Left lung (tissue), 10 donors: Measurements from ENCODE around the gene LMO2. TPM values are rescaled to one million over a fixed set of nuclear protein-coding genes. Genes with fewer than 3 reads are reported as not detected.

Experiments used
- ATAC-seq: fragments of 200-7000 bp; cut with Tn5 transposase; one replicate; pipeline ENCODE4 v1.9.1; 2020; ENCODE audit warnings: moderate library complexity
- DNase-seq, 4 donors: peaks; one replicate each; pipeline ENCODE4 v3.0.0-alpha.2; 2013 to 2020
- H3K27ac ChIP-seq, 2 donors: fragments of 200-600 bp; sonication (generic) in 1 of 2; one replicate each; pipeline versions ENCODE4 v1.5.0 to v1.8.0; 2020 to 2021
- H3K27me3 ChIP-seq, 2 donors: fragments of 200-600 bp; sonication (generic) in 1 of 2; one replicate each; pipeline versions ENCODE4 v1.5.0 to v1.8.0; 2020 to 2021
- H3K36me3 ChIP-seq, 2 donors: fragments of 200-600 bp; sonication (generic) in 1 of 2; one replicate each; pipeline versions ENCODE4 v1.5.0 to v1.8.0; 2020 to 2021
- H3K4me1 ChIP-seq, 2 donors: fragments of 200-600 bp; one replicate each; pipeline ENCODE4 v1.8.0; 2021
- H3K4me3 ChIP-seq, 2 donors: fragments of 200-600 bp; sonication (generic) in 1 of 2; one replicate each; pipeline versions ENCODE4 v1.5.0 to v1.8.0; 2020 to 2021; ENCODE audit warnings: mild to moderate bottlenecking in 1 of 2
- H3K9me3 ChIP-seq, 2 donors: fragments of 200-600 bp; sonication (generic) in 1 of 2; one replicate each; pipeline versions ENCODE4 v1.5.0 to v1.8.0; 2020 to 2021
- CTCF ChIP-seq, 2 donors: fragments of 200-600 bp; sonication (generic) in 1 of 2; IDR thresholded peaks; one replicate each; pipeline versions ENCODE4 v1.5.0 to v1.8.0; 2021; ENCODE audit warnings: antibody characterized with exemption in 2 of 2
- intact Hi-C, 2 donors: fragments of 100-400 bp; cut with DNase I; formaldehyde crosslinking; loops; one replicate each; pipeline versions ENCODE4 v1.11.2 to v1.14.2; 2022
- polyA plus RNA-seq, 6 donors: library from polyadenylated mRNA; unstranded; fragments of 120-200 nt; gene quantifications; one replicate each; pipeline ENCODE4 v1.2.1, GENCODE V29; 2013; ENCODE audit not compliant: insufficient read length in 6 of 6
- total RNA-seq, 2 donors: library from RNA; stranded (reverse); fragmentation: NEBNext Ultra II Directional; extraction: Animal tissue kit (Norgen Biotek cat#: 25700); gene quantifications; one replicate each; pipeline ENCODE4 v1.2.1, GENCODE V29; 2021
- donor health status: DM: no; HTN: yes; CAD: no.
- donor health status: DM: no; HTN: no; CAD: no.

Gene LMO2
- total and polyA plus RNA-seq, 8 donors: 27.8 to 48.3 (median 42.8) TPM

GRCh38 chr11:33861941-33862589, 29.8 kb downstream of the LMO2 start:
- H3K9me3 ChIP-seq: no peaks in the 10 kb centered on the region
- no peak overlapping the region for H3K27ac ChIP-seq
- no peak for ATAC-seq
- intact Hi-C loops: loop anchor here (5.0 to 10.0 kb wide), 2 partner anchors 93 to 115 kb away; no protein-coding TSS in a partner anchor
- H3K4me1 ChIP-seq: peaks cover 0 to 39% of the 10 kb centered on the region in 2 donors
- peaks cover 0 to 33% of the 10 kb centered on the region in 2 donors for H3K36me3 ChIP-seq
- peaks cover 0 to 9% of the 10 kb centered on the region in 2 donors for H3K27me3 ChIP-seq
- no peak overlapping the region for H3K4me3 ChIP-seq
- no peak for DNase-seq
- no peak for TF ChIP-seq CTCF (IDR thresholded peaks at IDR 0.05)

DNA sequence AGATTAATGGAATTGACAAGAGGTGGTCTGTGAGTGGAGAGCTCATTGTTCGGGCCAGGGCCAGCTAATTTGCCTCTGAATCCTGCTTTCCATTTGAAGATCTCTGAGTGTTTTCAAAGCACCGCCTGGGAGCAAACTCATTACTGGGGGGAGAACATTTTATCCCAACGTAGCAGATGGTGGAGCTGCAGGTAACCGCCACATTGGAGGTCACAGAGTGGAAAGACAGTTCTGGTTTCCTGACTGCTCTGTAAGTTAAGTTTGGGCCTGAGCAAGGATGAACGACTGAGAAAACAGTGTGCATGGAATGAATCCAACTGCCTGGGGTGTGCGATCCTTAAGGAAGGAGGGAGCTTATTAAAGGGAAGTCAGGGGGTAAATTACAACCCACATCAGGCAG, 30.5 kb downstream of the LMO2 start:
- Histone ChIP-seq H3K27me3 (peaks cover 0 to 9% of the 10 kb centered on the region in 2 donors), H3K27ac (no peak overlapping the region), H3K4me1 (peaks cover 0 to 39% of the 10 kb centered on the region in 2 donors), H3K4me3 (no peak overlapping the region), H3K9me3 (no peaks in the 10 kb centered on the region), H3K36me3 (peaks cover 0 to 39% of the 10 kb centered on the region in 2 donors)
- no peak for TF ChIP-seq CTCF (IDR thresholded peaks at IDR 0.05)
- intact Hi-C loops: loop anchor here (5.0 to 10.0 kb wide), 2 partner anchors 93 to 116 kb away; no protein-coding TSS in a partner anchor
- DNase-seq (no peak), ATAC-seq (no peak)

GRCh38 chr11:33860926-33861325, 30.9 kb downstream of the LMO2 start:
- H3K27ac ChIP-seq: no peak overlapping the region
- no peak for ATAC-seq
- H3K9me3 ChIP-seq: no peaks in the 10 kb centered on the region
- peaks cover 0 to 39% of the 10 kb centered on the region in 2 donors for H3K36me3 ChIP-seq
- intact Hi-C loops: loop anchor here (5.0 to 10.0 kb wide), 2 partner anchors 94 to 116 kb away; no protein-coding TSS in a partner anchor
- no peak for DNase-seq
- H3K4me3 ChIP-seq: no peak overlapping the region
- peaks cover 0 to 5% of the 10 kb centered on the region in 2 donors for H3K27me3 ChIP-seq
- TF ChIP-seq CTCF (IDR thresholded peaks at IDR 0.05): no peak
- H3K4me1 ChIP-seq: peaks cover 0 to 34% of the 10 kb centered on the region in 2 donors

DNA sequence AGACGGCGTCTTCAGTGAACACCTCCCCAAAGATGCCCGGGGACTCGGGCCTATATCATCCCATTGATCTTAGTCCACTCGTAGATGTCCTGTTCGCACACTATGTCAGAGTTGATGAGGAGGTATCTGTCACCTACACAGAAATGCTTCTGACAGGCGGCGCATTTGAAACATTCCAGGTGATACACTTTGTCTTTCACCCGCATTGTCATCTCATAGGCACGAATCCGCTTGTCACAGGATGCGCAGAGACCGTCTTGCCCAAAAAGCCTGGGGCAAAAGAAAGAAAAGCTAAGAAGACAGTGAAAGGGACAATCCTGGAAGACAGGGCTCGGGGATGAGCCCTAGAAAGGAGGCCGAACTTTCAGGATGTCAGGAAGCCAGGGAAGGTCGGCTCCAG, 32.6 kb downstream of the LMO2 start:
- DNase-seq: no peak
- no peak overlapping the region for H3K27ac ChIP-seq
- no peaks in the 10 kb centered on the region for H3K27me3 ChIP-seq
- H3K4me1 ChIP-seq: peaks cover 0 to 21% of the 10 kb centered on the region in 2 donors
- no peak for TF ChIP-seq CTCF (IDR thresholded peaks at IDR 0.05)
- intact Hi-C loops: no loop called here
- peaks cover 0 to 33% of the 10 kb centered on the region in 2 donors for H3K36me3 ChIP-seq
- no peaks in the 10 kb centered on the region for H3K9me3 ChIP-seq
- no peak for ATAC-seq
- no peak overlapping the region for H3K4me3 ChIP-seq

DNA sequence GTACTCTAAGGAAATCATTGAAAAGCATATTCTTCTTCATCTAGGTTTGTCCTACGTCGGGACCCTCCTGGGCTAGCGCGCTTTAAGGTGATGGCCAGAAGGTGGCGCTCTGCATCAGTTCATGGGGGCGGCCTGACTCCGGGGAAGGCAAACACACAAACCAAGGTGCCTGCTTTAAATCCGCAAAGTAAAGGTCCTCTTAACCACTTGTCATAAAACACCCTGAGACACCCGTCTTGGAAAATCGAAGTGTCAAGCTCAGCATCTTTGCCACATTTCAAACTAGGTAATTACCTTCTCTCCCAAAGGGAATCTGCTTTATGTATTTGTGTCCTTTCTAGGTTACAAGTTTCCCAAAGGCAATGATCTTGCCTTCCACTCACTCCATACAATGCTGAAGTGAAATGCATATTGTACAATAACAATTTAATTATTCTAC, 33.9 kb downstream of the LMO2 start:
- peak; percentile 94 for ATAC-seq

More for the DNA sequence above, 33.9 kb downstream of the LMO2 start:
- Histone ChIP-seq H3K4me3 (no peak overlapping the region), H3K9me3 (no peaks in the 10 kb centered on the region), H3K4me1 (peaks cover 0 to 17% of the 10 kb centered on the region in 2 donors), H3K36me3 (peaks cover 0 to 32% of the 10 kb centered on the region in 2 donors), H3K27me3 (no peaks in the 10 kb centered on the region), H3K27ac (no peak overlapping the region)
- peak; percentile 68 to 91 (median 76) for DNase-seq
- TF ChIP-seq CTCF (IDR thresholded peaks at IDR 0.05): peak; percentile 89 to 93
- intact Hi-C loops: no loop called here
